Myometrial cell (primary cell): ENCODE results near the gene OR10K1. TPM values are rescaled to one million over a fixed set of nuclear protein-coding genes. Genes with fewer than 3 reads are reported as not detected.

ENCODE experiments used
- total RNA-seq: library from RNA; depleted of rRNA; stranded (reverse); fragments of >200 nt; gene quantifications from 2 replicates; pipeline ENCODE4 v1.2.3, GENCODE V29; 2015

Gene OR10K1, protein sequence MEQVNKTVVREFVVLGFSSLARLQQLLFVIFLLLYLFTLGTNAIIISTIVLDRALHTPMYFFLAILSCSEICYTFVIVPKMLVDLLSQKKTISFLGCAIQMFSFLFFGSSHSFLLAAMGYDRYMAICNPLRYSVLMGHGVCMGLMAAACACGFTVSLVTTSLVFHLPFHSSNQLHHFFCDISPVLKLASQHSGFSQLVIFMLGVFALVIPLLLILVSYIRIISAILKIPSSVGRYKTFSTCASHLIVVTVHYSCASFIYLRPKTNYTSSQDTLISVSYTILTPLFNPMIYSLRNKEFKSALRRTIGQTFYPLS
- not detected in 2 replicates for total RNA-seq

DNA sequence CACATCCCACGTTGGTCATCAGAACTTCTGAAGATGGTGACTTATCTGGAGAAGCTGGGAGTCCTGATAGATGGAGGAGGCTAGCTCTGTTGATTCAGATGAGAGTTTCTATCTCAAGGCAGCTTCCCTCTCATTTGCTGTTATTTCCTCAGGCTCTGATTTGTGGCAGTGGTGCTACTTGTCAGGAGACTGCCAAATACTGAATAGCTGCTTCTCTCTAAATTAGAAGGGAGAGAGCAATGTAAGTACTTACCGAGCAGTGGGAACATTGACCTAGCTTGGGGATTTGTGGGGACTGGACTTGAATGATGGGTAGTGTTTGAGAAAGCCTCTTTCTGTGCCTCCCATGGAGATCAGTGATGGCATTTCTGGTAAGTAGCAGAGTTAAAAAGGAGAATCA lies at the start of gene OR10K1:
OR10K1 (plus strand) TSS at position 301 of the 400 bp plus-strand sequence. CDS start 3,728 bp downstream, outside the sequence.

DNA sequence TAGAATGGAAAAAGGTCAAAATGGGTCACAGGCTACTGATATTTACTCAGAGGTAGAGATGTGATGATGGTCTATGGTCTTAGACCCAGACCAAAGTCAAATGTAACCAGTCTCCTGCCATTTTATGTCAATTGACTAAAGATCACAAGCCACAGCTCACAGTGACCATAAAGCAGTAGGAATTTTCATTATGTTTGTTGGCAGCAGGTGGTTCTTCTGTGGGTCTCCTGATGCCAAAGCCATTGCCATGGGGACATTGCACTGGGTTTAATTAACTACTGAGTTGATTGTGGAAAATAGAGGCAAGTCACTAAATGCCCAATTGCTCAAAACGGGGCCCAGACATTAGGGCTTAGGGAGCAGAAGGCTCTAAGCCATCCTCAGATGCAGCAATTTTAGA lies 35.5 kb upstream of the OR10K1 start, which contains the start of gene OR10K2:
OR10K2 (minus strand) TSS at position 101 of the 400 bp plus-strand sequence. CDS start 5,371 bp downstream, outside the sequence.

DNA sequence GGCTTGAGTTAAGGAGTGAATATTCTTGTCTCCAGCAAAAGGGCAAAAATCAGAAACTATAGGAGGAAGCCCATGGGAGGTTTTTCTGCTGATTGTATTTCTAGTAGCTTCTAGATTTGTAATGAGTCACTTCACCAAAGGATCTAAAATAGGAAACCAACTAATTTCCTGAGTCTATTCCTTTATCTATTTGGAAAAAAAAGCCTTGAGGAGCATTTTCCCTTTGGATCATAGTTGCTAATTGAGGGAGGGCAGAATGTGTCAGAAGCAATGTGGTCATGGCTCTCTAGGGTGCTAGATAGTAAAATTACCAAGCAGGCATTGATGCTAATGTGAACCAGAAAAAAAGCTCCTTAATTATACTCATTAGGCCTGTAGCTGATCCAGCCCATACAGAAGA lies 10.3 kb downstream of the OR10K1 start, which contains the start of gene OR10R2:
OR10R2 (plus strand) TSS at position 301 of the 400 bp plus-strand sequence. CDS start 106 bp downstream, outside the sequence.

Other genes with a start within 250 kb of the OR10K1 start
- gene CD1A, start 207.4 kb upstream of the OR10K1 start, total RNA-seq: not detected in 2 replicates
- gene CD1C, start 171.9 kb upstream of the OR10K1 start, total RNA-seq: not detected in 2 replicates
- not detected in 2 replicates for gene CD1B, start 130.3 kb upstream of the OR10K1 start, total RNA-seq
- gene CD1E, start 107.9 kb upstream of the OR10K1 start, total RNA-seq: not detected in 2 replicates
- gene OR10T2, start 62.4 kb upstream of the OR10K1 start, total RNA-seq: not detected in 2 replicates
- not detected in 2 replicates for gene OR10K2, start 35.6 kb upstream of the OR10K1 start, total RNA-seq
- gene OR10R2, start 10.4 kb downstream of the OR10K1 start, total RNA-seq: not detected in 2 replicates
- gene OR6Y1, start 92.6 kb downstream of the OR10K1 start, total RNA-seq: not detected in 2 replicates
- not detected in 2 replicates for gene OR6P1, start 108.7 kb downstream of the OR10K1 start, total RNA-seq
- gene OR10X1, start 118.1 kb downstream of the OR10K1 start, total RNA-seq: not detected in 2 replicates
- not detected in 2 replicates for gene OR10Z1, start 143.4 kb downstream of the OR10K1 start, total RNA-seq
- not detected in 2 replicates for gene SPTA1, start 224.9 kb downstream of the OR10K1 start, total RNA-seq
- not detected in 2 replicates for gene OR6K2, start 238.8 kb downstream of the OR10K1 start, total RNA-seq